Measurements from ENCODE around the gene ADISSP.
"Not testable (repeated sequence)": the region's sequence is repeated elsewhere in the genome, so short reads cannot be mapped to it uniquely, and the experiment has no call there.

ADISSP gene

GRCh38 chr20:3794701-3795420, 27.3 kb upstream of the ADISSP start (continued):
- no peak for TF ChIP-seq ZFP30 (CRISPR knock-in tag; IDR thresholded peaks at IDR 0.05)
- TF ChIP-seq ZC3H10 (CRISPR knock-in tag; IDR thresholded peaks at IDR 0.05) = no peak
- no peak for TF ChIP-seq BACH2 (CRISPR knock-in tag; IDR thresholded peaks at IDR 0.05; ENCODE audit: borderline replicate concordance)
- no peak for TF ChIP-seq CSRNP3 (CRISPR knock-in tag; IDR thresholded peaks at IDR 0.05)
- no peak for TF ChIP-seq ARNTL (CRISPR knock-in tag; IDR thresholded peaks at IDR 0.05; ENCODE audit: borderline replicate concordance, low read depth)

- ATAC-seq = not testable (repeated sequence)
Measured at GRCh38 chr20:3794168-3794567, 26.6 kb upstream of the ADISSP start.

DNA sequence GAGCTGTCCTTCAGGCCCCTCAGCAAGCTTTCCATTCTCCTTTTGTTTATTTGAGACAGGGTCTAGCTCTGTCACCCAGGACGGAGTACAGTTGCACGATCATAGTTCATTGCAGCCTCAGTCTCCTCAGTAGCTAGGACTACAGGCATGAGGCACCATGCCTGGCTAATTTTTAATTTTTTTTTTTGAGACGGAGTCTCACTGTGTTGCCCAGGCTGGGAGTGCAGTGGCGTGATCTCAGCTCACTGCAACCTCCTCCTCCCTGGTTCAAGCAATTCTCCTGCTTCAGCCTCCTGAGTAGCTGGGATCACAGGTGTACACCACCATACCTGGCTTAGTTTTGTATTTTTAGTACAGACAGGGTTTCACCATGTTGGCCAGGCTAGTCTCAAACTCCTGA, 21.6 kb upstream of the ADISSP start:
- ATAC-seq = not testable (repeated sequence)

GRCh38 chr20:3788685-3789155, 21.2 kb upstream of the ADISSP start:
- no peak for ATAC-seq
- TF ChIP-seq PATZ1 (CRISPR knock-in tag; IDR thresholded peaks at IDR 0.05; ENCODE audit: borderline replicate concordance) (no peak), ISL1 (CRISPR knock-in tag; IDR thresholded peaks at IDR 0.05) (no peak), GLIS3 (CRISPR knock-in tag; IDR thresholded peaks at IDR 0.05) (no peak), SNAI2 (CRISPR knock-in tag; IDR thresholded peaks at IDR 0.05) (no peak), BACH2 (CRISPR knock-in tag; IDR thresholded peaks at IDR 0.05; ENCODE audit: borderline replicate concordance) (no peak), ZNF70 (CRISPR knock-in tag; IDR thresholded peaks at IDR 0.05) (no peak), RARB (CRISPR knock-in tag; IDR thresholded peaks at IDR 0.05) (no peak), ZNF8 (CRISPR knock-in tag; IDR thresholded peaks at IDR 0.05) (no peak), PPARA (CRISPR knock-in tag; IDR thresholded peaks at IDR 0.05; ENCODE audit: borderline replicate concordance) (no peak), ZC3H10 (CRISPR knock-in tag; IDR thresholded peaks at IDR 0.05) (no peak), TCF4 (CRISPR knock-in tag; IDR thresholded peaks at IDR 0.05; ENCODE audit: borderline replicate concordance) (no peak), ZFP30 (CRISPR knock-in tag; IDR thresholded peaks at IDR 0.05) (no peak), CSDC2 (CRISPR knock-in tag; IDR thresholded peaks at IDR 0.05) (no peak), OSR1 (CRISPR knock-in tag; IDR thresholded peaks at IDR 0.05) (no peak), ZFP3 (CRISPR knock-in tag; IDR thresholded peaks at IDR 0.05) (no peak), ARNTL (CRISPR knock-in tag; IDR thresholded peaks at IDR 0.05; ENCODE audit: borderline replicate concordance, low read depth) (no peak)
- TF ChIP-seq, protein P1, sequence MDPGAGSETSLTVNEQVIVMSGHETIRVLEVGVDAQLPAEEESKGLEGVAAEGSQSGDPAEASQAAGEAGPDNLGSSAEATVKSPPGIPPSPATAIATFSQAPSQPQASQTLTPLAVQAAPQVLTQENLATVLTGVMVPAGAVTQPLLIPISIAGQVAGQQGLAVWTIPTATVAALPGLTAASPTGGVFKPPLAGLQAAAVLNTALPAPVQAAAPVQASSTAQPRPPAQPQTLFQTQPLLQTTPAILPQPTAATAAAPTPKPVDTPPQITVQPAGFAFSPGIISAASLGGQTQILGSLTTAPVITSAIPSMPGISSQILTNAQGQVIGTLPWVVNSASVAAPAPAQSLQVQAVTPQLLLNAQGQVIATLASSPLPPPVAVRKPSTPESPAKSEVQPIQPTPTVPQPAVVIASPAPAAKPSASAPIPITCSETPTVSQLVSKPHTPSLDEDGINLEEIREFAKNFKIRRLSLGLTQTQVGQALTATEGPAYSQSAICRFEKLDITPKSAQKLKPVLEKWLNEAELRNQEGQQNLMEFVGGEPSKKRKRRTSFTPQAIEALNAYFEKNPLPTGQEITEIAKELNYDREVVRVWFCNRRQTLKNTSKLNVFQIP (CRISPR knock-in tag; IDR thresholded peaks at IDR 0.05; ENCODE audit: borderline replicate concordance, low read depth) = no peak
- TF ChIP-seq, protein P2, sequence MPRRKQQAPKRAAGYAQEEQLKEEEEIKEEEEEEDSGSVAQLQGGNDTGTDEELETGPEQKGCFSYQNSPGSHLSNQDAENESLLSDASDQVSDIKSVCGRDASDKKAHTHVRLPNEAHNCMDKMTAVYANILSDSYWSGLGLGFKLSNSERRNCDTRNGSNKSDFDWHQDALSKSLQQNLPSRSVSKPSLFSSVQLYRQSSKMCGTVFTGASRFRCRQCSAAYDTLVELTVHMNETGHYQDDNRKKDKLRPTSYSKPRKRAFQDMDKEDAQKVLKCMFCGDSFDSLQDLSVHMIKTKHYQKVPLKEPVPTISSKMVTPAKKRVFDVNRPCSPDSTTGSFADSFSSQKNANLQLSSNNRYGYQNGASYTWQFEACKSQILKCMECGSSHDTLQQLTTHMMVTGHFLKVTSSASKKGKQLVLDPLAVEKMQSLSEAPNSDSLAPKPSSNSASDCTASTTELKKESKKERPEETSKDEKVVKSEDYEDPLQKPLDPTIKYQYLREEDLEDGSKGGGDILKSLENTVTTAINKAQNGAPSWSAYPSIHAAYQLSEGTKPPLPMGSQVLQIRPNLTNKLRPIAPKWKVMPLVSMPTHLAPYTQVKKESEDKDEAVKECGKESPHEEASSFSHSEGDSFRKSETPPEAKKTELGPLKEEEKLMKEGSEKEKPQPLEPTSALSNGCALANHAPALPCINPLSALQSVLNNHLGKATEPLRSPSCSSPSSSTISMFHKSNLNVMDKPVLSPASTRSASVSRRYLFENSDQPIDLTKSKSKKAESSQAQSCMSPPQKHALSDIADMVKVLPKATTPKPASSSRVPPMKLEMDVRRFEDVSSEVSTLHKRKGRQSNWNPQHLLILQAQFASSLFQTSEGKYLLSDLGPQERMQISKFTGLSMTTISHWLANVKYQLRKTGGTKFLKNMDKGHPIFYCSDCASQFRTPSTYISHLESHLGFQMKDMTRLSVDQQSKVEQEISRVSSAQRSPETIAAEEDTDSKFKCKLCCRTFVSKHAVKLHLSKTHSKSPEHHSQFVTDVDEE (CRISPR knock-in tag; IDR thresholded peaks at IDR 0.05) = no peak
